ENCODE results near the gene IFT81. TPM values are rescaled to one million over a fixed set of nuclear protein-coding genes. Genes with fewer than 3 reads are reported as not detected.
A peak's percentile ranks its signal among the peaks of the same experiment; 100 is the strongest.

Gene IFT81
- total and polyA plus RNA-seq, 2 of the 13 experiments (the other 11 are each of a cell fraction or from before 2014, with no cell fraction given), result 4.2 to 13.0 TPM

GRCh38 chr12:110091136-110091711 lies 32.9 kb upstream of the IFT81 start (continued):
- TF ChIP-seq PAXIP1 (CRISPR knock-in tag; conservative IDR thresholded peaks at IDR 0.05) (peak; percentile 96), IKZF5 (CRISPR knock-in tag; IDR thresholded peaks at IDR 0.05) (0 out of 2 replicates have a peak, but pooled peaks have one; percentile 23), NCOR1 (IDR thresholded peaks at IDR 0.05; ENCODE audit: borderline replicate concordance, low read length) (peak; percentile 92), SMAD1 (CRISPR knock-in tag; IDR thresholded peaks at IDR 0.05; ENCODE audit: borderline replicate concordance, low read depth) (no peak), ZNF563 (CRISPR knock-in tag; IDR thresholded peaks at IDR 0.05) (0 out of 2 replicates have a peak, but pooled peaks have one; percentile 54), ZNF570 (CRISPR knock-in tag; IDR thresholded peaks at IDR 0.05; ENCODE audit: borderline replicate concordance) (no peak), SKI (IDR thresholded peaks at IDR 0.05; ENCODE audit: partially characterized antibody) (peak; percentile 65), ZNF564 (CRISPR knock-in tag; IDR thresholded peaks at IDR 0.05) (peak; percentile 75; the same call in 1 of the 2 replicates), KLF9 (CRISPR knock-in tag; IDR thresholded peaks at IDR 0.05; ENCODE audit: low read depth) (0 out of 2 replicates have a peak, but pooled peaks have one; percentile 57), TBX3 (IDR thresholded peaks at IDR 0.05; ENCODE audit: borderline replicate concordance) (peak; percentile 88), RBM39 (IDR thresholded peaks at IDR 0.05; ENCODE audit: low read depth, low read length, poor library complexity, severe bottlenecking) (no peak), ZGPAT (CRISPR knock-in tag; IDR thresholded peaks at IDR 0.05) (peak; percentile 46; the same call in 1 of the 2 replicates), SNAPC4 (CRISPR knock-in tag; IDR thresholded peaks at IDR 0.05) (peak; percentile 55; the same call in 1 of the 2 replicates)

All from HepG2 (cell line).